CD4-positive, CD25-positive, alpha-beta regulatory T cell (primary cell): ENCODE data around the gene ERGIC3. TPM values are rescaled to one million over a fixed set of nuclear protein-coding genes. Genes with fewer than 3 reads are reported as not detected.

Source experiments
- ATAC-seq, 2 donors: fragments of 150-1000 bp; cut with Tn5 transposase; one replicate each; pipeline ENCODE4 v1.10.0; 2021; ENCODE audit warnings: low read depth in 2 of 2, moderate number of reproducible peaks in 2 of 2, moderate library complexity in 1 of 2
- DNase-seq, 3 donors: peaks; one replicate each; pipeline versions ENCODE4 v3.0.0 to v3.0.0-alpha.2; 2012 to 2022; ENCODE audit warnings: mixed read lengths in 1 of 3
- H3K27ac ChIP-seq: one replicate; pipeline ENCODE4 v1.7.0; 2013; ENCODE audit warnings: mild to moderate bottlenecking, low read length; ENCODE audit not compliant: insufficient read depth, poor library complexity, severe bottlenecking
- H3K27me3 ChIP-seq: one replicate; pipeline ENCODE4 v1.7.0; 2013; ENCODE audit warnings: low read length; ENCODE audit not compliant: control insufficient read depth, insufficient read depth
- H3K36me3 ChIP-seq: one replicate; pipeline ENCODE4 v1.7.0; 2013; ENCODE audit warnings: mild to moderate bottlenecking, low read length, moderate library complexity; ENCODE audit not compliant: control insufficient read depth, insufficient read depth
- H3K4me1 ChIP-seq: 2 replicates; pipeline ENCODE4 v1.7.0; 2013; ENCODE audit warnings: mild to moderate bottlenecking, low read length; ENCODE audit not compliant: insufficient read depth, control insufficient read depth, poor library complexity, severe bottlenecking
- H3K4me3 ChIP-seq: one replicate; pipeline ENCODE4 v1.7.0; 2013; ENCODE audit warnings: low read depth, mild to moderate bottlenecking, low read length, moderate library complexity
- H3K9me3 ChIP-seq, 2 experiments: 1 replicate in 1 of 2; 2 replicates in 1 of 2; pipeline ENCODE4 v1.7.0; 2013; ENCODE audit warnings: low read length in 2 of 2, mild to moderate bottlenecking in 1 of 2, moderate library complexity in 1 of 2; ENCODE audit not compliant: control insufficient read depth in 2 of 2
- H3K27ac Mint-ChIP-seq, 3 donors: one replicate each; pipeline ENCODE4 v1.8.0; 2020 to 2022; ENCODE audit warnings: mild to moderate bottlenecking in 3 of 3, mixed read lengths in 3 of 3, moderate library complexity in 2 of 3
- H3K27me3 Mint-ChIP-seq: one replicate; pipeline ENCODE4 v1.8.0; 2022; ENCODE audit warnings: mild to moderate bottlenecking, mixed read lengths
- H3K36me3 Mint-ChIP-seq: one replicate; pipeline ENCODE4 v1.8.0; 2020; ENCODE audit warnings: mixed read lengths
- H3K4me1 Mint-ChIP-seq, 4 donors: one replicate each; pipeline ENCODE4 v1.8.0; 2020 to 2022; ENCODE audit warnings: mixed read lengths in 4 of 4, mild to moderate bottlenecking in 1 of 4
- H3K4me3 Mint-ChIP-seq, 4 donors: one replicate each; pipeline ENCODE4 v1.8.0; 2020 to 2022; ENCODE audit warnings: mild to moderate bottlenecking in 4 of 4, mixed read lengths in 4 of 4, moderate library complexity in 3 of 4
- H3K9me3 Mint-ChIP-seq, 7 donors: one replicate each; pipeline ENCODE4 v1.8.0; 2020 to 2022; ENCODE audit warnings: mixed read lengths in 7 of 7, mild to moderate bottlenecking in 3 of 7, moderate library complexity in 2 of 7
- polyA plus RNA-seq, 4 donors: library from polyadenylated mRNA; unstranded; fragments of 300-500 nt; fragmentation: Illumina TruSeq; gene quantifications; one replicate each; pipeline ENCODE4 v1.2.3, GENCODE V29; 2021
- total RNA-seq: library from RNA; stranded (reverse); gene quantifications from one replicate; pipeline ENCODE4 v1.2.3, GENCODE V29; 2022

Gene ERGIC3
- total and polyA plus RNA-seq, 5 donors from 2014 or later, result 121 to 138 (median 132) TPM

DNA sequence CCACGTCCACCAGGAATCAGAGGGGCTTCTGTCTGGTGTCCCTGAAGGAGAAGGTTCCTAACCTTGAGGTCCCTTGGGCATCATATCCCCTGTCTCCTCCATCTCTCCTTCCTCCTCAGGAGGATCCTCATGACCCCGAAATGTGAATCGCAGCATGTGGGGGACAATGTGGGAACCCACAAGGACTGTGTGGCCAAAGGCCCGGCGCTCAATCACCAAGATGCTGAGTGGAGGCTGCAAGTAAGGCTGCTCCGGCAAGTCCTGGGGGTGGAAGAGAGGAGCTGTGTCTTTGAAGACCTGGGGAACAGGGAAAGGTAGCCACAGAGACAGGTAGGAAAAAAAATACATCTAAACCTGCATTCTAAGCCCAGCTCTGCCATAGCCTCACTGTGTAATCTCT lies 37.3 kb downstream of the ERGIC3 start:
- H3K9me3 ChIP-seq, result peaks cover 4 to 7% of the 10 kb centered on the region in 2 experiments
- H3K27me3 ChIP-seq, result no peaks in the 10 kb centered on the region
- H3K9me3 Mint-ChIP-seq, result peaks cover 0 to 14% (median under 1%) of the 10 kb centered on the region in 7 donors
- H3K36me3 Mint-ChIP-seq, result no peaks in the 10 kb centered on the region
- no peaks in the 10 kb centered on the region for H3K4me1 ChIP-seq
- no peak overlapping the region for H3K27ac ChIP-seq
- DNase-seq, result no peak
- no peak overlapping the region for H3K4me3 Mint-ChIP-seq
- H3K27ac Mint-ChIP-seq, result no peak overlapping the region
- ATAC-seq, result no peak
- H3K27me3 Mint-ChIP-seq, result peaks cover 12% of the 10 kb centered on the region
- H3K4me3 ChIP-seq, result no peak overlapping the region
- H3K36me3 ChIP-seq, result no peaks in the 10 kb centered on the region
- no peaks in the 10 kb centered on the region for H3K4me1 Mint-ChIP-seq

DNA sequence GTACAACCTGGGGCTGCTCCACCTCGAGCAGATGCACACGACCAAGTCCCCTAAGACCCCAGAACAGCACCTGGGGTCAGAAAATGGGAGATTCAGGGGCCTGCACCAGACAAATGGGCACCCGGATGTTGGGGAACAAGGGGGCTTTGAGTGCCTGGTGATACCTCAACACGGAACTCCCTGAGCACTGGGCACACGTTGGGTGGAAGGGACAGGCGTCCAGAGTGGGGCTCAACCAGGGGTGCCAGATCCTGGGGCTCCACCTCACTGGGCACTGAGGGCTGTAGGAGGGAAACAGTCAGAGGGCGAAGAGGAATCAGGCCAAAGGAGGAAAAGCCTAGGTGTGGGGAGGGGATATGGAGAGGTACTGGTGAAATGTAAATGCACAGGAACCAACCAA lies 40.3 kb downstream of the ERGIC3 start:
- Mint-ChIP-seq H3K36me3 (no peaks in the 10 kb centered on the region), H3K27ac (peak overlapping the region in 1 of 3 donors; percentile 86), H3K27me3 (peaks cover 7% of the 10 kb centered on the region), H3K4me3 (no peak overlapping the region), H3K4me1 (no peaks in the 10 kb centered on the region), H3K9me3 (peaks cover 0 to 14% (median 0%) of the 10 kb centered on the region in 7 donors)
- H3K4me1 ChIP-seq, result no peaks in the 10 kb centered on the region
- no peaks in the 10 kb centered on the region for H3K36me3 ChIP-seq
- ATAC-seq, result no peak
- no peak overlapping the region for H3K27ac ChIP-seq
- H3K27me3 ChIP-seq, result no peaks in the 10 kb centered on the region
- peaks cover 4 to 7% of the 10 kb centered on the region in 2 experiments for H3K9me3 ChIP-seq
- DNase-seq, result no peak
- H3K4me3 ChIP-seq, result no peak overlapping the region

DNA sequence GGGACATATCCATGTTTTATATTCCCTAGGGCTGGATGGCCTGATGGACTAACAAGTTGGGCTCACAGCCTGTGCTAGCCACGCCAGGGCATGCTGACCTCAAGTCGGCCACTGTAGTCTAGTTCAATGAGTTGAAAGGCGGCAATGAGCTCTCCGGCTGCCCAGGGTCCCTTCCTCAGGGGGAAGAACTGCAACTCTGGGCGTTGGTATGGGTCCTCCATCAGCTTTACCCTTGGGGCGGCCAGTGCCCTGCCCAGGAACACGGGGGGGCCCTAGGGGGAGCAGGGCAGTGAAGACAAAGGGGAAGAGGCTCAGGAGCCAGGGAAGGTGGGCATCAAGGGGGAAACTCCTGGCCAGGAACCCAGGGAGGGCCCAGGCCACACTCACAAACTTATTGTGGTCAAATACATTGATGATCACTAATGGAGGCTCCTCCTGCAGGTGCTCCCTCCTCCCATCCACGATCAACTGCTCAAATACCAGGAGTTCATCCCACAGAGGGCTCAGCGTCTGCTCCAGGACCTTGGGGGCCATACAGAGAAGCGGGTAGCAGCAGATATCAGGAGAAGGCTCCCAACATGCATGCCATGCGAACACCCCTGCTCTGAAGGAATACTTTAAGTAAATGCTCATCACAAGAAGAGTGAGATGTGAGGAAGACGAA lies 41.0 kb downstream of the ERGIC3 start:
- no peak for DNase-seq
- no peak overlapping the region for H3K27ac ChIP-seq
- Mint-ChIP-seq H3K27me3 (peaks cover 7% of the 10 kb centered on the region), H3K27ac (no peak overlapping the region), H3K9me3 (peaks cover 0 to 14% (median 0%) of the 10 kb centered on the region in 7 donors), H3K36me3 (no peaks in the 10 kb centered on the region), H3K4me1 (no peaks in the 10 kb centered on the region), H3K4me3 (no peak overlapping the region)
- no peak for ATAC-seq
- H3K27me3 ChIP-seq, result no peaks in the 10 kb centered on the region
- H3K9me3 ChIP-seq, result peaks cover 4 to 7% of the 10 kb centered on the region in 2 experiments
- no peaks in the 10 kb centered on the region for H3K4me1 ChIP-seq
- H3K4me3 ChIP-seq, result no peak overlapping the region
- no peaks in the 10 kb centered on the region for H3K36me3 ChIP-seq

DNA sequence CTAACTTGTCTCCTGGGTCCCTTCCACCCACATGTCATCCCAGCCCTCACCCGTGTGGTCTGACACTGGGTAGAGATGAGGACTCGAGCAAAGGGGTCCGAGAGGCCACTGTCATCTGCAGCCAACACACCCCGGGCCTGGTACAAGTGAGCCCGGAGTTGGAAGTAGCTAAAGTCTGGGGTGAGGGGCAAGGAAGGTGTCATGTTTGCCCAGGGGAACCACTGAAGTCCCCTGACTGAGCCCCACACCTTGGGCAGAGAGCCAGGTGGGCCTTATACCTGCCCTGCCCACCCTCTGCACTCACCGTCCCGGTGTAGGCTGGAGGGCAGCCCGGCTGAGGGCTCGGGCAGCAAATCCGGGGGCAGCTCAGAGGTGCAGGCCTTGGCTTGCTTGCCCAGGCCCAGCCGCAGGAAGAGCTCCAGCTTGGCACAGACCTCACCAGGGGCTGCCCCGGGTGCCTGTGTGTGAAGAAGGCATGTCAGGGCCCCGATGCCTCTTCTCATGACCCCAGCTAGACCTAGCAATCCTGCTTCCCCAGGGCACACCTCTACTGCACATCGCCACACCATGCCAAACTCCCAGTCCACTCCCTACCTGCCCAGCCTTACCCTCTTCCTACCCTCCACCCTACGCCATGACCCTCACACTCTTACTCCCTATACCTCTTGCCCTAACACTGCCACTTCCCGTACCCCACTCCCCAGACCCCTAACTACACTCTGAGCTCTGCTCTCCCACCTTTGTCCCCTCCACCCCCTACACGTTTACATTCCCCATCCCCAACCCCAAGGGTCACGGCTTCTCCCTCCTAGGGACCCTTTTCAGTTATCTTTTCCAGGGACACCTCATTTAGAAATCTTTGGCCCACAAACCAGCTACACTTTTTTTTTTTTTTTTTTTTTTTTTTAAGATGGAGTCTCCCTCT lies 42.0 kb downstream of the ERGIC3 start:
- H3K4me1 Mint-ChIP-seq, result peaks cover 0 to 4% (median under 1%) of the 10 kb centered on the region in 4 donors
- no peaks in the 10 kb centered on the region for H3K27me3 ChIP-seq
- ATAC-seq, result no peak
- H3K9me3 ChIP-seq, result peaks cover 4 to 7% of the 10 kb centered on the region in 2 experiments
- no peak overlapping the region for H3K27ac ChIP-seq
- H3K36me3 ChIP-seq, result no peaks in the 10 kb centered on the region
- peak overlapping the region in 1 of 3 donors; percentile 36 for H3K27ac Mint-ChIP-seq
- no peak overlapping the region for H3K4me3 Mint-ChIP-seq
- peaks cover 0 to 14% (median 0%) of the 10 kb centered on the region in 7 donors for H3K9me3 Mint-ChIP-seq
- no peak for DNase-seq
- H3K36me3 Mint-ChIP-seq, result no peaks in the 10 kb centered on the region
- H3K27me3 Mint-ChIP-seq, result peaks cover 4% of the 10 kb centered on the region
- no peak overlapping the region for H3K4me3 ChIP-seq
- no peaks in the 10 kb centered on the region for H3K4me1 ChIP-seq

DNA sequence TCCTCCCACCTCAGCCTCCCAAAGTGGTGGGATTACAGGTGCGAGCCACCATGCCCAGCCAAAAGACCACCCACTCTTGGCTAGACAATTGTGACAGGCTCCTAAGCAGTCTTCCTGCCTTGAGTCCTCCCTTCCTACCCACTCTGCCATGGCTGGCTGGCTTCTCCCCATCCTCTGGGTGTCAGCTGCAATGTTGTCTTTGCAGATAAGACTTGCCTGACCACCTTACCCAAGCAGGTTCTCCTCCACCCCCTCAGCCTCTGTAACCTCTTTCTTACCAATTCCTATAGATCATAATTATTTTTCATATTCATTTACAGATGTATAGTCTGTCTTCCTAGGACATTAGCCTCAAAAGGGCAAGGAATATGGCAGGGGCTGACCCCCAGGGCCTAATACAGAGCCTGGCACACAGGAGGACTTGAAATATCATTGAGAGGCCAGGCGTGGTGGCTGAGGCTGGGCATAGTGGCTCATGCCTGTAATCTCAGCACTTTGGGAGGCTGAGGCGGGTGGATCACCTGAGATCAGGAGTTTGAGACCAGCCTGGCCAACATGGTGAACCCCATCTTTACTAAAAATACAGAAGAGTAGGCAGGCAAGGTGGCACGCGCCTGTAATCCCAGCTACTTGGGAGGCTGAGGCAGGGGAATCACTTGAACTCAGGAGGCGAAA lies 45.0 kb downstream of the ERGIC3 start:
- H3K27me3 ChIP-seq, result no peaks in the 10 kb centered on the region
- peaks cover 4% of the 10 kb centered on the region for H3K27me3 Mint-ChIP-seq

DNA sequence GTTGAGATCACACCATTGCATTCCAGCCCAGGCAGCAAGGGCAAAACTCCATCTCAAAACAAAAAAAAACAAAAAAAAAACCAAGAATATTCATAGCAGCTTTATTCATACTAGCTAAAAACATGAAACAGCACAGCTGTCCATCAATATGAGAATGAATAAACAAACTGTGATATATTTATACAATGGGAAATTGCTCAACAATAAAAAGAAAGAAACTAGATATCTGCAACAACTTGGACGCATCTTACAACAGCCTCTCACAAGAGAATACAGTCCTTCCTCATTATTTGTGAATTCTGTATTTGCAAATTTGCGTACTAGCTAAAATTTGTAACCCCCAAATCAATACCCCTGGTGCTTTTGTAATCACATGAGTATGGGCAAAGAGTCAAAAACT lies 45.6 kb downstream of the ERGIC3 start:
- Mint-ChIP-seq H3K27ac (no peak overlapping the region), H3K4me1 (peaks cover 0 to 4% (median under 1%) of the 10 kb centered on the region in 4 donors), H3K9me3 (peaks cover 0 to under 1% (median 0%) of the 10 kb centered on the region in 7 donors), H3K27me3 (peaks cover 4% of the 10 kb centered on the region), H3K36me3 (no peaks in the 10 kb centered on the region), H3K4me3 (no peak overlapping the region)
- Histone ChIP-seq H3K4me3 (no peak overlapping the region), H3K27me3 (no peaks in the 10 kb centered on the region), H3K9me3 (no peaks in the 10 kb centered on the region), H3K36me3 (no peaks in the 10 kb centered on the region), H3K27ac (no peak overlapping the region), H3K4me1 (no peaks in the 10 kb centered on the region)
- DNase-seq (no peak), ATAC-seq (no peak)

More for the DNA sequence above, 45.0 kb downstream of the ERGIC3 start:
- no peaks in the 10 kb centered on the region for H3K36me3 Mint-ChIP-seq
- ATAC-seq (no peak), DNase-seq (no peak)
- H3K4me3 ChIP-seq, result no peak overlapping the region
- no peak overlapping the region for H3K4me3 Mint-ChIP-seq
- no peaks in the 10 kb centered on the region for H3K9me3 ChIP-seq
- no peaks in the 10 kb centered on the region for H3K4me1 ChIP-seq
- peaks cover 0 to 4% (median under 1%) of the 10 kb centered on the region in 4 donors for H3K4me1 Mint-ChIP-seq
- no peak overlapping the region for H3K27ac Mint-ChIP-seq
- H3K9me3 Mint-ChIP-seq, result peaks cover 0 to 5% (median 0%) of the 10 kb centered on the region in 7 donors
- no peaks in the 10 kb centered on the region for H3K36me3 ChIP-seq
- H3K27ac ChIP-seq, result no peak overlapping the region

DNA sequence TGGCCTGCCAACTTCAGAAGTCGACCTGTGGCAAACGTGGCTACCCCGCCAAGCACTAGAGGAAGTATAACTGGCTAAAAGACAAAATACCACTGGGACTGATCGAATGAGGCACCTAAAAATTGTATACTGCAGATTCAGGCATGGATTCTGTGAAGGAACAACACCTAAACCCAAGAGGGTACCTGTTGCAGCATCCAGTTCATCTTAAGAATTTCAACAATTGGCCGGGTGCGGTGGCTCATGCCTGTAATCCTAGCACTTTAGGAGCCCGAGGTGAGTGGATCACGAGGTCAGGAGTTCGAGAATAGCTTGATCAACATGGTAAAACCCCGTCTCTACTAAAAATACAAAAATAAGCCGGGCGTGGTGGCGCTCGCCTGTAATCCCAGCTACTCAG lies 46.5 kb downstream of the ERGIC3 start:
- no peaks in the 10 kb centered on the region for H3K27me3 ChIP-seq
- Mint-ChIP-seq H3K27ac (no peak overlapping the region), H3K36me3 (no peaks in the 10 kb centered on the region)

More for the DNA sequence above, 46.5 kb downstream of the ERGIC3 start:
- no peaks in the 10 kb centered on the region for H3K9me3 ChIP-seq
- no peaks in the 10 kb centered on the region for H3K36me3 ChIP-seq
- H3K4me1 ChIP-seq, result no peaks in the 10 kb centered on the region
- no peak overlapping the region for H3K27ac ChIP-seq
- DNase-seq (no peak), ATAC-seq (no peak)
- H3K4me3 Mint-ChIP-seq, result no peak overlapping the region
- peaks cover 8% of the 10 kb centered on the region for H3K27me3 Mint-ChIP-seq
- no peaks in the 10 kb centered on the region for H3K9me3 Mint-ChIP-seq
- H3K4me3 ChIP-seq, result no peak overlapping the region
- H3K4me1 Mint-ChIP-seq, result peaks cover 0 to 4% (median under 1%) of the 10 kb centered on the region in 4 donors
